Small intestine (tissue), 7 donors: ENCODE data around the gene ZNF524. TPM values are rescaled to one million over a fixed set of nuclear protein-coding genes. Genes with fewer than 3 reads are reported as not detected.
A peak's percentile ranks its signal among the peaks of the same experiment; 100 is the strongest.

Experiments
- DNase-seq, 2 donors: peaks; one replicate each; pipeline versions ENCODE4 v3.0.0 to v3.0.0-alpha.2; 2013
- FAIRE-seq: peaks from 2 replicates; lab custom pipeline; 2012; peaks lifted over from hg19 to GRCh38; lab: Jason Lieb, UNC
- H3K27ac ChIP-seq, 3 donors: one replicate each; pipeline ENCODE4 v1.5.1; 2013; ENCODE audit warnings: low read length in 2 of 3, mild to moderate bottlenecking in 2 of 3, control low read depth in 1 of 3, inconsistent platforms in 1 of 3, low read depth in 1 of 3, moderate library complexity in 1 of 3
- H3K27me3 ChIP-seq, 3 donors: one replicate each; pipeline ENCODE4 v1.6.1; 2013; ENCODE audit warnings: low read length in 3 of 3, inconsistent platforms in 1 of 3; ENCODE audit not compliant: control insufficient read depth in 3 of 3, insufficient read depth in 3 of 3
- H3K36me3 ChIP-seq, 3 donors: one replicate each; pipeline ENCODE4 v1.6.1; 2013; ENCODE audit warnings: low read length in 3 of 3, inconsistent platforms in 1 of 3, low read depth in 1 of 3, mild to moderate bottlenecking in 1 of 3, moderate library complexity in 1 of 3; ENCODE audit not compliant: control insufficient read depth in 3 of 3, insufficient read depth in 2 of 3
- H3K4me1 ChIP-seq, 3 donors: one replicate each; pipeline ENCODE4 v1.6.1; 2013; ENCODE audit warnings: low read length in 2 of 3, inconsistent platforms in 1 of 3, low read depth in 1 of 3, mild to moderate bottlenecking in 1 of 3, moderate library complexity in 1 of 3; ENCODE audit not compliant: control insufficient read depth in 3 of 3, insufficient read depth in 2 of 3
- H3K4me3 ChIP-seq, 3 donors: one replicate each; pipeline ENCODE4 v1.5.1; 2013; ENCODE audit warnings: low read length in 3 of 3, control low read depth in 1 of 3, inconsistent platforms in 1 of 3, low read depth in 1 of 3, mild to moderate bottlenecking in 1 of 3, moderate library complexity in 1 of 3
- H3K9me3 ChIP-seq, 2 donors: one replicate each; pipeline ENCODE4 v1.6.1; 2013; ENCODE audit warnings: low read depth in 1 of 2, low read length in 1 of 2; ENCODE audit not compliant: control insufficient read depth in 2 of 2, insufficient read depth in 1 of 2
- WGBS, 3 donors: extraction: QIAGEN DNeasy Blood & Tissue Kit; methylation state at CpG; one replicate each; pipeline ENCODE4 v1.1.7; 2013; 5-methylcytosine and 5-hydroxymethylcytosine counted together
- polyA plus RNA-seq, 4 donors: library from polyadenylated mRNA; stranded (reverse) in 3 of 4; unstranded in 1 of 4; fragments of 200-250 nt in 3 of 4; fragments of 120-200 nt in 1 of 4; gene quantifications; one replicate each; pipeline versions ENCODE4 v1.2.1 to v1.2.3, GENCODE V29; 2013
- donor health status: healthy with polysubstance abuse.
- donor health status: control.
- donor health status: control.
- donor health status: Bipolar disorder and iron deficiency.
- donor health status: healthy.

Gene ZNF524
- polyA plus RNA-seq, 4 donors, result 23.2 to 63.5 (median 45.7) TPM

DNA sequence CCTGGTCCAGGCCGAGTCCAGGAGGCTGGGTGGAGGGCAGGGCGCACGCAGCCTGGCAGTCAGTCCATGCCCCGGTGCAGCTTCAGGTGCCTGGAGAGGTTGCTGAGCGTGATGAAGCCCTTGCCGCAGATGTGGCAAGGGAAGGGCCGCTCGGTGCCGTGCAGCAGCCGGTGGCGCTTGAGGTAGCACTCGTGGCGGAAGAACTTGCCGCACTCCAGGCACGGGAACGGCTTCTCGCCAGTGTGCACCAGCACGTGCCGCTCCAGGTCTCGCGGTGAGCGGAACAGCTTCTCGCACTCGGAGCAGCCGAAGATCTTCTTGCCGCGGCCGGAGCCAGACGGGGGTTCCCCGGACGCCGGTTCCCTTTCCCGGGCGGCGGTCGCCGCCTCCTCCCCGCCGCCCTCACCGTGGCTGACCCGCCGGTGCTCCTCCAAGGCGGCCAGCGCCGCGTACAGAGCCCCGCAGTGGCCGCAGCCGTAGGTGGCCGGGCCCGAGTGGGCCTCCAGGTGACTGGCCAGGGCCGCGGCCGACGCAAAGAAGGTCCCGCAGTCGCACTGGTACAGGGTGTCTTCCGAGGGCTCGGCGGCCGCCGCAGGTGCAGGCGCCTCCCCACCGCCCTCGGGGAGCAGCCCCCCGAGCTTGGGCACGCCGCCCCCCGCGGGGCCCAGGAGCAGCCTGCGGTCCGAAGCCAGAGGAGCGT is 7.5 kb upstream of the ZNF524 start:
- WGBS, 3 donors, result 90 to 98% (median 98%) methylated on average over 44 to 73 of the region's 73 CpGs
- peaks cover 3 to 50% (median 6%) of the 10 kb centered on the region in 3 donors for H3K36me3 ChIP-seq
- H3K27me3 ChIP-seq, result no peaks in the 10 kb centered on the region
- H3K9me3 ChIP-seq, result no peaks in the 10 kb centered on the region
- DNase-seq (no peak), FAIRE-seq (no peak)
- H3K4me1 ChIP-seq, result peaks cover 0 to under 1% (median 0%) of the 10 kb centered on the region in 3 donors
- H3K27ac ChIP-seq, result no peak overlapping the region
- no peak overlapping the region for H3K4me3 ChIP-seq

GRCh38 chr19:55593096-55593772 is 6.9 kb upstream of the ZNF524 start:
- Histone ChIP-seq H3K4me1 (no peaks in the 10 kb centered on the region), H3K36me3 (peaks cover 3 to 57% (median 6%) of the 10 kb centered on the region in 3 donors), H3K27ac (no peak overlapping the region), H3K9me3 (no peaks in the 10 kb centered on the region), H3K27me3 (no peaks in the 10 kb centered on the region), H3K4me3 (no peak overlapping the region)
- WGBS, 3 donors, result 89 to 96% (median 94%) methylated on average over 53 to 68 of the region's 68 CpGs
- no peak for DNase-seq
- FAIRE-seq, result no peak

DNA sequence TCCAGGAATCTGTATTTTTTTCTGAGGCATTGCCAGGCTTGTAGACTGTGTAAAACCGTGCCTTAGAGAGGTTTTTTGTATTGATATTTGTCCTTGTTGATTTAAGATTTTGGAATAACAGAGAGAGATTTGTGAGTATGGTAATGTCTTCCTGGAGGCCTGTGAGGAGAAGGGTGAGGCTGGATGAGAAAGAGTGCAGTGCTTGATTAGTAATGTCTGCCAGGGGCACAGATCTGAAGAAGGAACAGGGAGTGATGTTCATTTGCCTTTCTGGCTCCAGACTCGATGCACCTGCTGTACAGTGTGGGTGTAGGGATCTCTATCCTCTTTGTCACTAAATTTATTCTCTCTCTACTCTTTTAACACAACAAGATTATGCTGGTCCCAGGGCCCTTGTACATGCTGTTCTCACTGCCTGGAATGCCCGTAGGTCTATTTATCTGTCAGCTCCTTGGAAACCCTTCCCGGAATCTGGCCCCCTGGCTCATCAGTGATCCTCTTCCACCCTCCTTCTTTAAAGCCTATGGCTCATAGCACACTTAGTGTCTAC is 5.0 kb upstream of the ZNF524 start:
- no peak overlapping the region for H3K27ac ChIP-seq
- H3K36me3 ChIP-seq, result peaks cover 3 to 57% (median 6%) of the 10 kb centered on the region in 3 donors
- DNase-seq (no peak), FAIRE-seq (no peak)
- no peaks in the 10 kb centered on the region for H3K4me1 ChIP-seq
- no peak overlapping the region for H3K4me3 ChIP-seq
- 88 to 93% (median 92%) methylated on average over 4 of the region's 4 CpGs for WGBS, 3 donors
- H3K9me3 ChIP-seq, result no peaks in the 10 kb centered on the region
- H3K27me3 ChIP-seq, result no peaks in the 10 kb centered on the region

DNA sequence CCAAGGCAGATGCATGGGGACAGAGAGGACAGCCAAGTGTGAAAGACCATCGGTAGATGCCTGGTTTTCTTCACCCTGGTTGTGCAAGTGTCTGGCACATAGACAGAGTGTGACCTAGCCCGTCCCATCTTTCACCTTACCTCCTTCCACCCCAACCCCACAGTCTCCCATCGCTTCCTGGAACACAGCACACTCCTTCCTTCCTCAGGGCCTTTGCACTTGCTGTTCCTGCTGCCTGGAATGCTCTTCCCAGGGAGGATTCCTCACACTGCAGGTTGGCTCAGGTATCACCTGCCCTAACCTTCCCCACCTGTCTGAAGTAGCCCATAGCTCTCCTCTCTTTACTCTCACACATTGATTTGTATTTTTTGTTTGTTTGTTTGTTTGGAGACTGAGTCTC is 3.8 kb upstream of the ZNF524 start:
- peaks cover 3 to 54% (median 6%) of the 10 kb centered on the region in 3 donors for H3K36me3 ChIP-seq
- no peaks in the 10 kb centered on the region for H3K27me3 ChIP-seq
- no peak overlapping the region for H3K4me3 ChIP-seq
- H3K27ac ChIP-seq, result no peak overlapping the region
- H3K4me1 ChIP-seq, result peaks cover 0 to 5% (median 0%) of the 10 kb centered on the region in 3 donors
- FAIRE-seq (no peak), DNase-seq (no peak)
- 96 to 100% (median 98%) methylated on average over 3 of the region's 3 CpGs for WGBS, 3 donors
- H3K9me3 ChIP-seq, result no peaks in the 10 kb centered on the region

- H3K36me3 ChIP-seq, result peaks cover 3 to 48% (median 6%) of the 10 kb centered on the region in 3 donors
- no peak overlapping the region for H3K4me3 ChIP-seq
- H3K27ac ChIP-seq, result no peak overlapping the region
- FAIRE-seq (no peak), DNase-seq (no peak)
- WGBS, 3 donors, result 93 to 99% (median 96%) methylated on average over 23 to 30 of the region's 30 CpGs
- H3K9me3 ChIP-seq, result no peaks in the 10 kb centered on the region
- no peaks in the 10 kb centered on the region for H3K27me3 ChIP-seq
- peaks cover 0 to 5% (median 0%) of the 10 kb centered on the region in 3 donors for H3K4me1 ChIP-seq
Observed at GRCh38 chr19:55597501-55597921, 2.6 kb upstream of the ZNF524 start.

- WGBS, 3 donors, result 92 to 96% (median 96%) methylated on average over 9 of the region's 9 CpGs
- no peak overlapping the region for H3K4me3 ChIP-seq
- DNase-seq, result no peak
- no peaks in the 10 kb centered on the region for H3K27me3 ChIP-seq
- H3K36me3 ChIP-seq, result peaks cover 3 to 53% (median 6%) of the 10 kb centered on the region in 3 donors
- FAIRE-seq, result no peak
- peaks cover 0 to 5% (median 0%) of the 10 kb centered on the region in 3 donors for H3K4me1 ChIP-seq
- H3K9me3 ChIP-seq, result no peaks in the 10 kb centered on the region
- H3K27ac ChIP-seq, result no peak overlapping the region
Observed at GRCh38 chr19:55598034-55598433, 2.1 kb upstream of the ZNF524 start.

DNA sequence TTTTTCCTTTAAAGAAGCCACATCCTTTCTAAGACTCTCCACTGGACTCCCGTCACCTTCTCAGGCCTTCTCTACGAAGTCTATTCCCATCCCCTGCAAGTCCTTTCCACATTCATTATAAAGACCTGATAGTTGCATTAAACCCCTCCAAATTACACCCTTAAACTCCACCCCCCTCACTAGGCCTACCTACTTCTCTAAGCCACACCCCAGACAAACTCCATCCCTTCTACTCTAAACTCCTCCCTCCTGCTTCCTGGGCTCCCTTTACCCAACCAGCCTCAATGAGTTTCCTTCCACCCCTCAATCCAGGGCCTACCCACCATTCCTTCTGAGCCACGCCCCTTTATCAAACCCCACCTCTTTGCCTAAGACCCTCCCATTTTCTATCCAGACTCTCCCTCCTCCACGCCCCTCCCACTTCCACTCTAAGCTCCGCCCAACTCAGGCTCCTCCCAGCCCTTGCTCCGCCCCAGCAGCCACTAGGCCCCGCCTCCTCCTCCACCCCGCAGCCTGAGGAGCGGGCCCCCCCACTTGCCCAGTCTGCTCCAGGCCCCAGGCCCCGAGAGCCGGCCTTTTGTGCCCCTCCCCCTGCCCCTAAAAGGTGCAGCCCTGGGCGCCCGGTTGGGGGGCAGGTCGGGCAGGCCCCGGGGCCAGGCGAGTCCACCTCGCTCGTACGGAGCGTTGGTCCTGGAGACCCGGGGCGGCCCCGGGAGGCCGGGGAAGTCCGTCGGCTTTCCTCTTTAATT is 1.2 kb upstream of the ZNF524 start:
- Histone ChIP-seq H3K36me3 (peaks cover 3 to 49% (median 6%) of the 10 kb centered on the region in 3 donors), H3K27me3 (no peaks in the 10 kb centered on the region), H3K27ac (peak overlapping the region; percentile 95 to 99 (median 98)), H3K4me1 (peaks cover 0 to 5% (median 0%) of the 10 kb centered on the region in 3 donors), H3K4me3 (peak overlapping the region; percentile 70 to 79 (median 72)), H3K9me3 (no peaks in the 10 kb centered on the region)
- peak; percentile 94 to 95 for DNase-seq
- 6 to 12% (median 7%) methylated on average over 15 to 26 of the region's 26 CpGs for WGBS, 3 donors
- FAIRE-seq, result no peak

GRCh38 chr19:55599468-55599841 is 633 bp upstream of the ZNF524 start, which contains the start of gene FIZ1:
Gene FIZ1 (minus strand): TSS chr19:55599517. CDS start chr19:55597865, 1,652 bp downstream.
- no peak for FAIRE-seq
- H3K4me1 ChIP-seq, result peaks cover 0 to 5% (median 0%) of the 10 kb centered on the region in 3 donors
- peak; percentile 99 to 100 for DNase-seq
- H3K36me3 ChIP-seq, result peaks cover 3 to 46% (median 6%) of the 10 kb centered on the region in 3 donors
- no peaks in the 10 kb centered on the region for H3K9me3 ChIP-seq
- WGBS, 3 donors, result 0 to 1% (median 0%) methylated on average over 21 to 23 of the region's 23 CpGs
- peak within 1 kb of the TSS; percentile 70 to 79 (median 72) for H3K4me3 ChIP-seq
- no peaks in the 10 kb centered on the region for H3K27me3 ChIP-seq
- H3K27ac ChIP-seq, result peak within 1 kb of the TSS; percentile 95 to 99 (median 98)
